Endothelial cell (in vitro differentiated cells): ENCODE results near the gene RAD23A. TPM values are rescaled to one million over a fixed set of nuclear protein-coding genes. Genes with fewer than 3 reads are reported as not detected.

ENCODE experiments used
- DNase-seq: peaks from one replicate; pipeline ENCODE4 v3.0.0; 2021; ENCODE audit warnings: low spot score
- H3K27ac Mint-ChIP-seq: one replicate; pipeline ENCODE4 v1.8.0; 2021; ENCODE audit warnings: mixed read lengths, inconsistent platforms; ENCODE audit not compliant: unreplicated experiment
- H3K27me3 Mint-ChIP-seq: one replicate; pipeline ENCODE4 v1.8.0; 2021; ENCODE audit warnings: mild to moderate bottlenecking, moderate library complexity, mixed read lengths, inconsistent platforms; ENCODE audit not compliant: unreplicated experiment
- H3K36me3 Mint-ChIP-seq: one replicate; pipeline ENCODE4 v1.8.0; 2021; ENCODE audit warnings: mild to moderate bottlenecking, low read depth, mixed read lengths, inconsistent platforms; ENCODE audit not compliant: unreplicated experiment
- H3K4me1 Mint-ChIP-seq: one replicate; pipeline ENCODE4 v1.8.0; 2021; ENCODE audit warnings: mild to moderate bottlenecking, mixed read lengths, inconsistent platforms; ENCODE audit not compliant: unreplicated experiment
- H3K4me3 Mint-ChIP-seq: one replicate; pipeline ENCODE4 v1.8.0; 2021; ENCODE audit warnings: mild to moderate bottlenecking, mixed read lengths, inconsistent platforms; ENCODE audit not compliant: unreplicated experiment
- H3K9me3 Mint-ChIP-seq: one replicate; pipeline ENCODE4 v1.8.0; 2021; ENCODE audit warnings: mixed read lengths, inconsistent platforms; ENCODE audit not compliant: unreplicated experiment
- CTCF ChIP-seq: fragments of 200-600 bp; sonication (generic); IDR thresholded peaks from one replicate; pipeline ENCODE4 v1.5.0; 2021; ENCODE audit warnings: antibody characterized with exemption; ENCODE audit not compliant: unreplicated experiment
- total RNA-seq: library from RNA; stranded (reverse); fragmentation: NEBNext Ultra II Directional; extraction: Animal tissue kit (Norgen Biotek cat#: 25700); gene quantifications from one replicate; pipeline ENCODE4 v1.2.1, GENCODE V29; 2021; ENCODE audit not compliant: unreplicated experiment

RAD23A gene
- total RNA-seq, 1 donor from 2014 or later = 44.7 TPM

DNA sequence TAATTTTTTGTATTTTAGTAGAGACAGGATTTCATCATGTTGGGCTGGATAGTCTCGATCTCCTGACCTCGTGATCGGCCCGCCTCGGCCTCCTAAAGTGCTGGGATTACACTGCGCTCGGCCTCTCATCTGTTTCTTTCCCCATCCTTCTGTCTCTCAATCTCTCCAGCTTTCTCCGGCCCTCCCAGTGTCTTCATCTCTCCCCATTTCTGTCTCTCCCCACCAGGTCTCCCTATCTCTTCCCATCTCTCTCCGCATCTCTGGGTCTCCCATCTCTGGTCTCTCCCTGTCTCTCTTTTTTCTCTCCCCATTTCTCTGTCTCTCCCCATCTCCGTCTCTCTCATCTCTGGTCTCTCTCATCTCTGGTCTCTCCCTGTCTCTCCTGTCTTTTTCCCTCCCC lies 37.4 kb downstream of the RAD23A start:
- Mint-ChIP-seq H3K4me1 (peaks cover 5% of the 10 kb centered on the region), H3K27me3 (peaks cover 10% of the 10 kb centered on the region), H3K36me3 (no peaks in the 10 kb centered on the region), H3K27ac (no peak overlapping the region), H3K9me3 (no peaks in the 10 kb centered on the region), H3K4me3 (no peak overlapping the region)
- TF ChIP-seq CTCF = no peak
- DNase-seq = no peak

DNA sequence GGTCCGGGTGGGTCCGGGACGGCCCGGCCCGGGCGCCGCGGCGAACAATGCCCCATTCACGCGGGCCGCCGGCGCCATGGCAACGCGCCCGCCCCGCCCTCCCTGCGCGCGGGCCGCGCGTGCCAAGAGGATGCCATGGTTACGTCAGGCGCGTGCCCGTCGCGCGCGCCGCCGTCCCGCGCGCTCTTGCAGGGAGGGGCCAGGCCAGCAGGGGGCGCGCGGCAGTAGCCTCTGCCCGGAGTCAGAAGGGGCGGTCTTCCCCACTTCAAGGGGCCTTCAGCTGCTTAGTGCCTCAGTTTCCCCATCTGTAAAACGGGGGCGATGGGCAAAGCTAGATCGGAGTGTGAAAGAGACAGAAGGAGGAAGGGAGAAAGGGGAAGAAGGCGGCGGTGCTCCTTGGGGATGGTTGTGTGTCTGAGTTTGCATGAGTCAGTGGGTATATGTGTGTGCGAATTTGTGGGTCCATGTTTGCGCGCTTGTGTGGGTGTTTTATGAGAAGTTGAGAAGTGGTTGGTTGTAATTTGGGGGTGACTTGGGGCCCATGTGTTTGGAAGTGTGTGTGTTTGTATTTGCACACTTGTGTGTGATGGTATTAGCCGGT lies 38.0 kb downstream of the RAD23A start:
- Mint-ChIP-seq H3K9me3 (no peaks in the 10 kb centered on the region), H3K4me1 (peaks cover 5% of the 10 kb centered on the region), H3K36me3 (no peaks in the 10 kb centered on the region), H3K4me3 (no peak overlapping the region), H3K27me3 (peaks cover 10% of the 10 kb centered on the region), H3K27ac (no peak overlapping the region)
- peak; percentile 99 for TF ChIP-seq CTCF
- DNase-seq = peak; percentile 88

- no peak overlapping the region for H3K4me3 Mint-ChIP-seq
- DNase-seq = no peak
- H3K27me3 Mint-ChIP-seq = peaks cover 9% of the 10 kb centered on the region
- TF ChIP-seq CTCF = no peak
- H3K4me1 Mint-ChIP-seq = peaks cover 5% of the 10 kb centered on the region
- no peaks in the 10 kb centered on the region for H3K9me3 Mint-ChIP-seq
- H3K27ac Mint-ChIP-seq = no peak overlapping the region
- no peaks in the 10 kb centered on the region for H3K36me3 Mint-ChIP-seq
These were observed 38.5 kb downstream of the RAD23A start for GRCh38 chr19:12984143-12984627.

DNA sequence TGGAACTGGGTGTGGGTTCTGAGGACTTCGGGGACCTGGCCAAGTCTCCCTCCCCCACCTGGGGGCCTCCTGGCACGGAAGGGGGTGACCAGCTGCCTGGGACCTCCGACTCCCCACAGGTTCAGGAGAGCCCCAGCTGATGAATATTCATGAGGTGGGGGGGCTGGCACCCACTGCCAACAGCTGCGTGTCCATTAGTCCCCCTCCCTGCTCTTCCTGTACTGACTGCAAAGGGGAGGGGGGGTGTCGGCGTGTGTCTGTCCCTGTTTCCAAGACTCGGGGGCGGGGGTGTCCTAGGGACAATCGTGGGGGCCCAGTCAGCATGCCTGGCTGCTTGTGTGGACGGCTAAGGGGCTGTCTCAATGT lies 39.0 kb downstream of the RAD23A start:
- Mint-ChIP-seq H3K4me1 (peaks cover 5% of the 10 kb centered on the region), H3K36me3 (no peaks in the 10 kb centered on the region), H3K27me3 (peaks cover 9% of the 10 kb centered on the region), H3K4me3 (no peak overlapping the region), H3K27ac (no peak overlapping the region), H3K9me3 (no peaks in the 10 kb centered on the region)
- DNase-seq = no peak
- TF ChIP-seq CTCF = no peak

- H3K27ac Mint-ChIP-seq = peak overlapping the region; percentile 15
- peaks cover 5% of the 10 kb centered on the region for H3K4me1 Mint-ChIP-seq
- no peaks in the 10 kb centered on the region for H3K36me3 Mint-ChIP-seq
- H3K27me3 Mint-ChIP-seq = peaks cover 7% of the 10 kb centered on the region
- no peak for DNase-seq
- peak overlapping the region; percentile 22 for H3K4me3 Mint-ChIP-seq
- H3K9me3 Mint-ChIP-seq = no peaks in the 10 kb centered on the region
- no peak for TF ChIP-seq CTCF
These were observed 39.6 kb downstream of the RAD23A start for GRCh38 chr19:12985049-12985776.
